HepG2 (cell line): ENCODE data around the gene MRPS2. TPM values are rescaled to one million over a fixed set of nuclear protein-coding genes. Genes with fewer than 3 reads are reported as not detected.

Experiments
- ATAC-seq: fragments of 200-7000 bp; cut with Tn5 transposase; 3 replicates; pipeline ENCODE4 v1.9.1; 2020; ENCODE audit warnings: mild to moderate bottlenecking, moderate library complexity
- BruUV-seq: library from RNA; stranded (reverse); fragments of 400-500 nt; replicated peaks from 2 replicates; lab custom pipeline; 2021; lab: Mats Ljungman, UMichigan
- CTCF ChIA-PET: fragments of 300-600 bp; formaldehyde crosslinking; extraction: SDS; loops from one replicate; lab custom pipeline; 2021; ENCODE audit warnings: low total read pairs, inconsistent platforms, low intra/inter-chr PET ratio; lab: Yijun Ruan, JAX
- POLR2A ChIA-PET: fragments of 350-600 bp; sonication (Branson Sonifier 250); formaldehyde crosslinking; loops from one replicate; lab custom pipeline; 2020; ENCODE audit warnings: antibody characterized with exemption, inconsistent platforms; lab: Yijun Ruan, JAX
- DNase-seq: peaks from one replicate; pipeline ENCODE4 v3.0.0-alpha.2; 2015; ENCODE audit warnings: low spot score
- FAIRE-seq: peaks from 3 replicates; lab custom pipeline; 2011; peaks lifted over from hg19 to GRCh38; lab: Jason Lieb, UNC
- H2AFZ ChIP-seq: one replicate; pipeline ENCODE4 v1.6.1; 2011; ENCODE audit warnings: low read length, inconsistent platforms
- H3K27ac ChIP-seq: fragments of 300-600 bp; 3 replicates; pipeline ENCODE4 v1.8.0; 2011; ENCODE audit warnings: mixed run types, mild to moderate bottlenecking, mixed read lengths, low read length, inconsistent platforms; ENCODE audit not compliant: insufficient read depth; ENCODE audit errors: extremely low read length
- H3K27me3 ChIP-seq, 2 experiments: fragments of 200-600 bp in 1 of 2; 2 replicates in 1 of 2; 3 replicates in 1 of 2; pipeline versions ENCODE4 v1.6.0 to v1.8.0; 2011; ENCODE audit warnings: low read length in 2 of 2, mild to moderate bottlenecking in 2 of 2, moderate library complexity in 2 of 2, inconsistent platforms in 1 of 2; ENCODE audit not compliant: insufficient read depth in 2 of 2, control insufficient read depth in 1 of 2
- H3K36me3 ChIP-seq, 2 experiments: fragments of 200-600 bp in 1 of 2; replicated peaks in 1 of 2; 2 replicates in 1 of 2; 3 replicates in 1 of 2; pipeline versions ENCODE4 v1.5.1 to v1.8.0; 2011; ENCODE audit warnings: low read length in 2 of 2, inconsistent platforms in 1 of 2; ENCODE audit not compliant: insufficient read depth in 2 of 2, control insufficient read depth in 1 of 2
- H3K4me1 ChIP-seq: 2 replicates; pipeline ENCODE4 v1.5.1; 2012; ENCODE audit warnings: low read length, inconsistent platforms; ENCODE audit not compliant: insufficient read depth
- H3K4me2 ChIP-seq: 2 replicates; pipeline ENCODE4 v1.6.0; 2011; ENCODE audit warnings: low read depth, low read length, inconsistent platforms
- H3K4me3 ChIP-seq, 3 experiments: fragments of 200-600 bp in 1 of 3; sonication (generic), shearing (Covaris generic) in 1 of 3; replicated peaks in 1 of 3; 2 replicates each; pipeline ENCODE4 v1.5.1; 2011 to 2016; ENCODE audit warnings: low read length in 3 of 3, inconsistent platforms in 2 of 3, low read depth in 2 of 3, mild to moderate bottlenecking in 2 of 3, control low read depth in 1 of 3, mixed read lengths in 1 of 3; ENCODE audit not compliant: insufficient read depth in 1 of 3
- H3K79me2 ChIP-seq: one replicate; pipeline ENCODE4 v1.6.1; 2011; ENCODE audit warnings: low read length, inconsistent platforms; ENCODE audit not compliant: insufficient read depth
- H3K9ac ChIP-seq: 2 replicates; pipeline ENCODE4 v1.6.0; 2011; ENCODE audit warnings: mild to moderate bottlenecking, low read depth, low read length, inconsistent platforms; ENCODE audit not compliant: insufficient read depth
- H3K9me3 ChIP-seq: 2 replicates; pipeline ENCODE4 v1.5.1; 2012; ENCODE audit warnings: mild to moderate bottlenecking, low read length
- H4K20me1 ChIP-seq: 2 replicates; pipeline ENCODE4 v1.6.0; 2011; ENCODE audit warnings: inconsistent platforms, mild to moderate bottlenecking, low read length, moderate library complexity; ENCODE audit not compliant: insufficient read depth
- ATF6 ChIP-seq: sonication (generic); formaldehyde crosslinking; conservative IDR thresholded peaks from 2 replicates; pipeline ENCODE4 v1.4.0; 2020; ENCODE audit warnings: missing genetic modification reagents
- GATAD2A ChIP-seq: IDR thresholded peaks from 2 replicates; pipeline ENCODE4 v1.6.1; 2016
- HOXA5 ChIP-seq: sonication (generic); formaldehyde crosslinking; IDR thresholded peaks from 2 replicates; pipeline ENCODE4 v1.4.0; 2020; ENCODE audit warnings: missing genetic modification reagents
- KAT7 ChIP-seq: IDR thresholded peaks from 2 replicates; pipeline ENCODE4 v1.6.1; 2018; ENCODE audit warnings: borderline replicate concordance, missing compliant biosample characterization
- NCOA5 ChIP-seq: sonication (generic); formaldehyde crosslinking; IDR thresholded peaks from 2 replicates; pipeline ENCODE4 v1.4.0; 2020; ENCODE audit warnings: missing genetic modification reagents
- POGK ChIP-seq: sonication (generic); formaldehyde crosslinking; conservative IDR thresholded peaks from 2 replicates; pipeline ENCODE4 v1.8.0; 2022; ENCODE audit warnings: mild to moderate bottlenecking, moderate library complexity, missing genetic modification reagents
- RFX1 ChIP-seq: fragments of 450-650 bp; IDR thresholded peaks from 2 replicates; pipeline ENCODE4 v1.6.1; 2017
- RFXAP ChIP-seq: sonication (generic); formaldehyde crosslinking; IDR thresholded peaks from 2 replicates; pipeline ENCODE4 v1.4.0; 2020; ENCODE audit warnings: missing genetic modification reagents, borderline replicate concordance
- SAP130 ChIP-seq: IDR thresholded peaks from 2 replicates; pipeline ENCODE4 v1.6.1; 2016; ENCODE audit warnings: low read depth
- SMARCE1 ChIP-seq: fragments of 450-650 bp; IDR thresholded peaks from 2 replicates; pipeline ENCODE4 v1.6.1; 2017; ENCODE audit warnings: borderline replicate concordance
- THAP7 ChIP-seq: sonication (generic); formaldehyde crosslinking; IDR thresholded peaks from 2 replicates; pipeline ENCODE4 v1.8.1; 2023; ENCODE audit warnings: mild to moderate bottlenecking, missing genetic modification reagents
- TRIM22 ChIP-seq: fragments of 450-650 bp; IDR thresholded peaks from 2 replicates; pipeline ENCODE4 v1.6.1; 2017
- ZNF260 ChIP-seq: sonication (generic); formaldehyde crosslinking; IDR thresholded peaks from 2 replicates; pipeline ENCODE4 v1.4.0; 2020; ENCODE audit warnings: missing genetic modification reagents, low read depth, mild to moderate bottlenecking, borderline replicate concordance
- ZNF460 ChIP-seq: sonication (generic); formaldehyde crosslinking; IDR thresholded peaks from 2 replicates; pipeline ENCODE4 v1.5.1; 2020; ENCODE audit warnings: missing genetic modification reagents, mild to moderate bottlenecking, borderline replicate concordance
- ZNF572 ChIP-seq: sonication (generic); formaldehyde crosslinking; IDR thresholded peaks from 2 replicates; pipeline ENCODE4 v1.5.1; 2020; ENCODE audit warnings: mild to moderate bottlenecking, missing genetic modification reagents
- ZNF7 ChIP-seq: IDR thresholded peaks from 2 replicates; pipeline ENCODE4 v1.6.1; 2016; ENCODE audit warnings: missing biosample characterization, missing genetic modification reagents
- ZNF740 ChIP-seq: sonication (generic); formaldehyde crosslinking; IDR thresholded peaks from 2 replicates; pipeline ENCODE4 v1.4.0; 2020; ENCODE audit warnings: missing genetic modification reagents
- WGBS: methylation state at CpG from one replicate; pipeline ENCODE4 v1.1.6; 2017; ENCODE audit warnings: low lambda C conversion rate; 5-methylcytosine and 5-hydroxymethylcytosine counted together
- in situ Hi-C: cut with HindIII; loops from 2 replicates; pipeline ENCODE4 v1.10.0; 2017; ENCODE audit warnings: low pct_unique_long_range_greater_than_20kb; ENCODE audit not compliant: extremely low pct_ligation_motif_present
- intact Hi-C: fragments of 100-400 bp; cut with micrococcal nuclease; formaldehyde crosslinking; loops from one replicate; pipeline ENCODE4 v1.10.0; 2022; ENCODE audit not compliant: unreplicated experiment
- polyA plus RNA-seq, 8 experiments: library from polyadenylated mRNA; depleted of rRNA in 3 of 8; stranded (reverse) in 7 of 8; unstranded in 1 of 8; fragments of >200 nt; fragmentation: Illumina TruSeq in 4 of 8; extraction: Trizol in 4 of 8; gene quantifications; 2 replicates each; pipeline versions ENCODE4 v1.2.1 to v1.2.3, GENCODE V29; 2011 to 2016; ENCODE audit warnings: low read depth in 4 of 8, missing spikeins in 1 of 8, mixed read lengths in 1 of 8; ENCODE audit not compliant: insufficient read depth in 1 of 8
- total RNA-seq, 5 experiments: library from RNA; depleted of rRNA; stranded (reverse); fragments of >200 nt; fragmentation: Illumina TruSeq; extraction: Trizol; gene quantifications; 2 replicates each; pipeline ENCODE4 v1.2.3, GENCODE V29; 2016; ENCODE audit warnings: low read depth in 1 of 5

The MRPS2 gene
- total and polyA plus RNA-seq, 2 of the 13 experiments (the other 11 are each of a cell fraction or from before 2014, with no cell fraction given), result 44.4 to 86.7 TPM

- no peaks in the 10 kb centered on the region for H3K79me2 ChIP-seq
- H3K36me3 ChIP-seq, result no peaks in the 10 kb centered on the region; a peak in 1 of 5 replicates
- FAIRE-seq (no peak), DNase-seq (no peak), ATAC-seq (no peak)
- 95% methylated on average over 29 of the region's 30 CpGs for WGBS
- no peak for TF ChIP-seq TRIM22
- no peak for TF ChIP-seq ZNF740 (CRISPR knock-in tag)
- no peak for TF ChIP-seq ZNF460 (CRISPR knock-in tag)
- no peak for TF ChIP-seq ZNF260 (CRISPR knock-in tag)
- TF ChIP-seq ATF6 (CRISPR knock-in tag), result no peak
- TF ChIP-seq THAP7, result no peak
- no peak for TF ChIP-seq GATAD2A (CRISPR knock-in tag)
- TF ChIP-seq SMARCE1, result no peak
- no peak for TF ChIP-seq SAP130 (CRISPR knock-in tag)
- TF ChIP-seq ZNF7 (CRISPR knock-in tag), result no peak
- no peak for TF ChIP-seq RFX1
- no peak for TF ChIP-seq RFXAP
- no peak for TF ChIP-seq HOXA5 (CRISPR knock-in tag)
- TF ChIP-seq KAT7, result no peak
- no peak for TF ChIP-seq NCOA5 (CRISPR knock-in tag)
- TF ChIP-seq POGK, result no peak
- TF ChIP-seq ZNF572 (CRISPR knock-in tag), result no peak
- no peak overlapping the region for H3K4me3 ChIP-seq
- H3K27me3 ChIP-seq, result no peaks in the 10 kb centered on the region
- H3K4me1 ChIP-seq, result peaks cover 40% of the 10 kb centered on the region
- in situ Hi-C loops (no loop called here), intact Hi-C loops (no loop called here)
- POLR2A ChIA-PET, result no interaction called here
- no peaks in the 10 kb centered on the region for H3K9me3 ChIP-seq
- H3K4me2 ChIP-seq, result no peak overlapping the region
- H2AFZ ChIP-seq, result no peak overlapping the region
- CTCF ChIA-PET, result no interaction called here
- H3K27ac ChIP-seq, result no peak overlapping the region
- no peak overlapping the region for H3K9ac ChIP-seq
- H4K20me1 ChIP-seq, result no peaks in the 10 kb centered on the region
- no TSS peak for BruUV-seq
Measured at GRCh38 chr9:135494791-135495559, 5.5 kb upstream of the MRPS2 start.
